Lung (tissue), 12 donors: ENCODE data around the gene BFSP1. TPM values are rescaled to one million over a fixed set of nuclear protein-coding genes. Genes with fewer than 3 reads are reported as not detected.

Experiments
- ATAC-seq: fragments of 200-7000 bp; cut with Tn5 transposase; one replicate; pipeline ENCODE4 v1.9.1; 2020; ENCODE audit warnings: moderate number of reproducible peaks; ENCODE audit not compliant: insufficient read depth, low FRiP score
- DNase-seq, 3 donors: peaks; one replicate each; pipeline ENCODE4 v3.0.0-alpha.2; 2013 to 2017
- H3K27ac ChIP-seq, 2 donors: one replicate each; pipeline ENCODE4 v1.5.1; 2013; ENCODE audit warnings: mild to moderate bottlenecking in 2 of 2, moderate library complexity in 2 of 2, control low read depth in 1 of 2, inconsistent platforms in 1 of 2, low read depth in 1 of 2, low read length in 1 of 2
- H3K27me3 ChIP-seq, 3 donors: one replicate each; pipeline ENCODE4 v1.5.1; 2013; ENCODE audit warnings: low read length in 2 of 3; ENCODE audit not compliant: control insufficient read depth in 3 of 3, insufficient read depth in 3 of 3
- H3K36me3 ChIP-seq, 4 donors: one replicate each; pipeline ENCODE4 v1.5.1; 2013; ENCODE audit warnings: low read length in 4 of 4, mild to moderate bottlenecking in 1 of 4, moderate library complexity in 1 of 4; ENCODE audit not compliant: control insufficient read depth in 4 of 4, insufficient read depth in 4 of 4
- H3K4me1 ChIP-seq, 5 donors: one replicate each; pipeline ENCODE4 v1.5.1; 2013; ENCODE audit warnings: low read length in 5 of 5, mild to moderate bottlenecking in 2 of 5, moderate library complexity in 1 of 5; ENCODE audit not compliant: control insufficient read depth in 5 of 5, insufficient read depth in 5 of 5
- H3K4me3 ChIP-seq: one replicate; pipeline ENCODE4 v1.5.1; 2013; ENCODE audit warnings: mild to moderate bottlenecking, control low read depth, moderate library complexity
- H3K9ac ChIP-seq, 2 donors: one replicate each; pipeline ENCODE4 v1.5.1; 2013; ENCODE audit warnings: low read length in 2 of 2, control low read depth in 1 of 2; ENCODE audit not compliant: insufficient read depth in 1 of 2
- H3K9me3 ChIP-seq, 4 donors: one replicate each; pipeline ENCODE4 v1.5.1; 2013; ENCODE audit warnings: low read length in 3 of 4, mild to moderate bottlenecking in 1 of 4, moderate library complexity in 1 of 4; ENCODE audit not compliant: control insufficient read depth in 4 of 4, insufficient read depth in 3 of 4
- CTCF ChIP-seq: IDR thresholded peaks from 2 replicates; pipeline ENCODE4 v1.5.1; 2012; ENCODE audit warnings: mild to moderate bottlenecking; ENCODE audit errors: control extremely low read depth, extremely low read depth
- WGBS, 2 donors: extraction: QIAGEN DNeasy Blood & Tissue Kit; methylation state at CpG; one replicate each; pipeline ENCODE4 v1.1.7; 2013; 5-methylcytosine and 5-hydroxymethylcytosine counted together
- polyA plus RNA-seq, 2 donors: library from polyadenylated mRNA; stranded (reverse); fragments of 200-250 nt; gene quantifications; one replicate each; pipeline ENCODE4 v1.2.1, GENCODE V29; 2013
- total RNA-seq, 2 donors: library from RNA; depleted of rRNA in 1 of 2; stranded (reverse); fragments of >200 nt in 1 of 2; gene quantifications; one replicate each; pipeline ENCODE4 v1.2.1, GENCODE V29; 2014 to 2021
- donor health status: control.
- donor health status: control.
- donor health status: Bipolar disorder and iron deficiency.
- donor health status: healthy.
- donor health status: DM: yes; HTN: yes; CAD: no.

BFSP1 gene
- total and polyA plus RNA-seq, 4 donors = 0.65 to 2.8 (median 1.8) TPM

GRCh38 chr20:17481661-17482060 lies 49.5 kb downstream of the BFSP1 start:
- H3K9me3 ChIP-seq = no peaks in the 10 kb centered on the region
- H3K27me3 ChIP-seq = peaks cover 0 to 7% (median 0%) of the 10 kb centered on the region in 3 donors
- H3K4me3 ChIP-seq = no peak overlapping the region
- H3K4me1 ChIP-seq = no peaks in the 10 kb centered on the region
- H3K36me3 ChIP-seq = no peaks in the 10 kb centered on the region
- TF ChIP-seq CTCF = no peak
- no peak overlapping the region for H3K9ac ChIP-seq
- WGBS, 2 donors = 93 to 95% methylated on average over 16 of the region's 16 CpGs
- no peak overlapping the region for H3K27ac ChIP-seq
- DNase-seq (no peak), ATAC-seq (no peak)

GRCh38 chr20:17480696-17481095 lies 50.5 kb downstream of the BFSP1 start:
- H3K27ac ChIP-seq = no peak overlapping the region
- no peaks in the 10 kb centered on the region for H3K9me3 ChIP-seq
- no peaks in the 10 kb centered on the region for H3K4me1 ChIP-seq
- ATAC-seq = no peak
- peaks cover 0 to 7% (median 0%) of the 10 kb centered on the region in 3 donors for H3K27me3 ChIP-seq
- 91% methylated on average over 11 of the region's 11 CpGs for WGBS, 2 donors
- DNase-seq = no peak
- no peak overlapping the region for H3K4me3 ChIP-seq
- H3K9ac ChIP-seq = no peak overlapping the region
- H3K36me3 ChIP-seq = no peaks in the 10 kb centered on the region
- no peak for TF ChIP-seq CTCF

GRCh38 chr20:17479063-17479657 lies 52.0 kb downstream of the BFSP1 start:
- no peak overlapping the region for H3K4me3 ChIP-seq
- TF ChIP-seq CTCF = no peak
- no peaks in the 10 kb centered on the region for H3K4me1 ChIP-seq
- H3K27me3 ChIP-seq = peaks cover 0 to 3% (median 0%) of the 10 kb centered on the region in 3 donors
- H3K36me3 ChIP-seq = no peaks in the 10 kb centered on the region
- 93 to 96% methylated on average over 23 of the region's 23 CpGs for WGBS, 2 donors
- no peak overlapping the region for H3K27ac ChIP-seq
- ATAC-seq (no peak), DNase-seq (no peak)
- H3K9me3 ChIP-seq = no peaks in the 10 kb centered on the region
- no peak overlapping the region for H3K9ac ChIP-seq

GRCh38 chr20:17473659-17474058 lies 57.5 kb downstream of the BFSP1 start:
- no peak for TF ChIP-seq CTCF
- H3K9ac ChIP-seq = no peak overlapping the region
- no peak overlapping the region for H3K27ac ChIP-seq
- no peaks in the 10 kb centered on the region for H3K27me3 ChIP-seq
- DNase-seq (no peak), ATAC-seq (no peak)
- H3K9me3 ChIP-seq = no peaks in the 10 kb centered on the region
- 79 to 83% methylated on average over 6 of the region's 6 CpGs for WGBS, 2 donors
- no peak overlapping the region for H3K4me3 ChIP-seq
- no peaks in the 10 kb centered on the region for H3K4me1 ChIP-seq
- no peaks in the 10 kb centered on the region for H3K36me3 ChIP-seq
